ENCODE data around the gene NMRK1.
A peak's percentile ranks its signal among the peaks of the same experiment; 100 is the strongest.

NMRK1 gene

GRCh38 chr9:75087289-75087823 is 599 bp downstream of the NMRK1 start:
- peak; percentile 33 for DNase-seq (ENCODE audit: low spot score)
- TF ChIP-seq CTCF (IDR thresholded peaks at IDR 0.05; ENCODE audit: extremely low read depth, missing control alignments), result no peak

GRCh38 chr9:75086541-75087288 is 1.2 kb downstream of the NMRK1 start:
- no peak for TF ChIP-seq CTCF (IDR thresholded peaks at IDR 0.05; ENCODE audit: extremely low read depth, missing control alignments)
- no peak for DNase-seq (ENCODE audit: low spot score)

GRCh38 chr9:75085640-75086039 is 2.3 kb downstream of the NMRK1 start:
- DNase-seq (ENCODE audit: low spot score), result no peak
- no peak for TF ChIP-seq CTCF (IDR thresholded peaks at IDR 0.05; ENCODE audit: extremely low read depth, missing control alignments)

GRCh38 chr9:75084081-75084672 is 3.8 kb downstream of the NMRK1 start:
- TF ChIP-seq CTCF (IDR thresholded peaks at IDR 0.05; ENCODE audit: extremely low read depth, missing control alignments), result no peak
- no peak for DNase-seq (ENCODE audit: low spot score)

GRCh38 chr9:75083188-75083970 is 4.6 kb downstream of the NMRK1 start:
- TF ChIP-seq CTCF (IDR thresholded peaks at IDR 0.05; ENCODE audit: extremely low read depth, missing control alignments), result no peak
- DNase-seq (ENCODE audit: low spot score), result no peak

GRCh38 chr9:75081632-75082031 is 6.3 kb downstream of the NMRK1 start:
- no peak for TF ChIP-seq CTCF (IDR thresholded peaks at IDR 0.05; ENCODE audit: extremely low read depth, missing control alignments)
- no peak for DNase-seq (ENCODE audit: low spot score)

- TF ChIP-seq CTCF (IDR thresholded peaks at IDR 0.05; ENCODE audit: extremely low read depth, missing control alignments), result no peak
- DNase-seq (ENCODE audit: low spot score), result no peak
These were observed 15.1 kb downstream of the NMRK1 start for GRCh38 chr9:75072895-75073294.

All from GM20000 (cell line).